ENCODE data around the gene PEX6. TPM values are rescaled to one million over a fixed set of nuclear protein-coding genes. Genes with fewer than 3 reads are reported as not detected.

PEX6 gene
- total and polyA plus RNA-seq, 2 of the 13 experiments (the other 11 are each of a cell fraction or from before 2014, with no cell fraction given) = 5.1 to 6.7 TPM

- TF ChIP-seq PHF21A (CRISPR knock-in tag; IDR thresholded peaks at IDR 0.05) (peak; percentile 13; the same call in 1 of the 2 replicates), U2AF2 (IDR thresholded peaks at IDR 0.05; ENCODE audit: low read depth, low read length) (no peak), RFXAP (CRISPR knock-in tag; IDR thresholded peaks at IDR 0.05; ENCODE audit: borderline replicate concordance) (no peak; the same call in 1 of the 2 replicates), TFE3 (CRISPR knock-in tag; IDR thresholded peaks at IDR 0.05) (0 out of 2 replicates have a peak, but pooled peaks have one; percentile 52), ZBTB4 (CRISPR knock-in tag; IDR thresholded peaks at IDR 0.05; ENCODE audit: borderline replicate concordance) (no peak), ZC3H13 (CRISPR knock-in tag; IDR thresholded peaks at IDR 0.05) (peak; percentile 89; the same call in 1 of the 2 replicates), PHF5A (CRISPR knock-in tag; IDR thresholded peaks at IDR 0.05; ENCODE audit: low read depth, unreplicated experiment) (peak; percentile 54), IRF9 (CRISPR knock-in tag; IDR thresholded peaks at IDR 0.05; ENCODE audit: borderline replicate concordance) (peak; percentile 38; the same call in 1 of the 2 replicates), ZFP36 (IDR thresholded peaks at IDR 0.05; ENCODE audit: borderline replicate concordance, low read depth, low read length, partially characterized antibody) (no peak), SCMH1 (CRISPR knock-in tag; IDR thresholded peaks at IDR 0.05; ENCODE audit: borderline replicate concordance) (no peak), JUND (CRISPR knock-in tag; IDR thresholded peaks at IDR 0.05) (peak; percentile 40; the same call in 1 of the 2 replicates), TRIM24 (CRISPR knock-in tag; IDR thresholded peaks at IDR 0.05) (no peak), BRD4 (CRISPR knock-in tag; IDR thresholded peaks at IDR 0.05) (peak; percentile 89), PLSCR1 (CRISPR knock-in tag; IDR thresholded peaks at IDR 0.05; ENCODE audit: borderline replicate concordance) (no peak), ZNF468 (CRISPR knock-in tag; IDR thresholded peaks at IDR 0.05) (0 out of 2 replicates have a peak, but pooled peaks have one; percentile 52), ZNF326 (CRISPR knock-in tag; IDR thresholded peaks at IDR 0.05; ENCODE audit: borderline replicate concordance) (0 out of 2 replicates have a peak, but pooled peaks have one; percentile 54), KDM5B (CRISPR knock-in tag; IDR thresholded peaks at IDR 0.05; ENCODE audit: borderline replicate concordance) (peak; percentile 90), SNAI1 (CRISPR knock-in tag; IDR thresholded peaks at IDR 0.05; ENCODE audit: borderline replicate concordance) (no peak), HOXD1 (CRISPR knock-in tag; IDR thresholded peaks at IDR 0.05) (peak; percentile 87; the same call in 1 of the 2 replicates), SAP130 (CRISPR knock-in tag; IDR thresholded peaks at IDR 0.05; ENCODE audit: low read depth) (peak; percentile 90), GATA4 (IDR thresholded peaks at IDR 0.05; ENCODE audit: borderline replicate concordance, low read depth) (peak; percentile 37; the same call in 1 of the 2 replicates), ZNF317 (CRISPR knock-in tag; IDR thresholded peaks at IDR 0.05) (peak; percentile 73), ZNF367 (CRISPR knock-in tag; IDR thresholded peaks at IDR 0.05; ENCODE audit: borderline replicate concordance) (peak; percentile 78; the same call in 1 of the 2 replicates)
These were observed 42.5 kb upstream of the PEX6 start, which contains the start of gene RRP36 (continued) for GRCh38 chr6:43021270-43022047.

Measured in HepG2 (cell line).